Islet of Langerhans (tissue), 1 donor: ENCODE data around the gene RPLP2.

ENCODE experiments used
- FAIRE-seq: peaks from one replicate; lab custom pipeline; 2011; peaks lifted over from hg19 to GRCh38; lab: Jason Lieb, UNC

RPLP2 gene

DNA sequence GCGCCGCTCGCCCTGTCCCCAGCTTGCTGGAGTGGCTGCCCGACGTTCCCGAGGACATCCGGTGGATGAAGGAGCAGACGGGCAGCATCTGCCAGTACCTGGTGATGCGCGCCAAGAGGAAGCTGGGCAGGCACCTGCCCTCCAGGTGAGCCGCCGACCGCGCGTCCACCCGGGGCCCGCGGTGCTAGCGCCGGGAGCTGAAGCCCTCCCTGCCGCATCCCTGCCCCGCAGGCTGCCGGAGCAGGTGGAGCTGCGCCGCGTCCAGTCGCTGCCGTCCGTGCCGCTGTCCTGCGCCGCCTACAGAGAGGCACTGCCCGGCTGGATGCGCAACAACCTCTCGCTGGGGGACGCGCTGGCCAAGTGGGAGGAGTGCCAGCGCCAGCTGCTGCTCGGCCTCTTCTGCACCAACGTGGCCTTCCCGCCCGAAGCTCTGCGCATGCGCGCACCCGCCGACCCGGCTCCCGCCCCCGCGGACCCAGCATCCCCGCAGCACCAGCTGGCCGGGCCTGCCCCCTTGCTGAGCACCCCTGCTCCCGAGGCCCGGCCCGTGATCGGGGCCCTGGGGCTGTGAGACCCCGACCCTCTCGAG lies 14.6 kb downstream of the RPLP2 start:
- FAIRE-seq: no peak

DNA sequence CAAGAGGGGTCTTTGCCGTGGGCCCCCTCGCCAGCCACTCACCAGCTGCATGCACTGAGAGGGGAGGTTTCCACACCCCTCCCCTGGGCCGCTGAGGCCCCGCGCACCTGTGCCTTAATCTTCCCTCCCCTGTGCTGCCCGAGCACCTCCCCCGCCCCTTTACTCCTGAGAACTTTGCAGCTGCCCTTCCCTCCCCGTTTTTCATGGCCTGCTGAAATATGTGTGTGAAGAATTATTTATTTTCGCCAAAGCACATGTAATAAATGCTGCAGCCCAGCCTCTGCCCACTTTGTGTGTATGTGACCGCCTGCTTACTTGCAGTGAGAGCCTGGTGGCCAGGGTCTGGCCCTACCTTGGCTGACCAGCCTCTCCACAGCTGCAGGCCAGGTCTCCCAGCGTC lies 15.2 kb downstream of the RPLP2 start:
- FAIRE-seq: no peak

DNA sequence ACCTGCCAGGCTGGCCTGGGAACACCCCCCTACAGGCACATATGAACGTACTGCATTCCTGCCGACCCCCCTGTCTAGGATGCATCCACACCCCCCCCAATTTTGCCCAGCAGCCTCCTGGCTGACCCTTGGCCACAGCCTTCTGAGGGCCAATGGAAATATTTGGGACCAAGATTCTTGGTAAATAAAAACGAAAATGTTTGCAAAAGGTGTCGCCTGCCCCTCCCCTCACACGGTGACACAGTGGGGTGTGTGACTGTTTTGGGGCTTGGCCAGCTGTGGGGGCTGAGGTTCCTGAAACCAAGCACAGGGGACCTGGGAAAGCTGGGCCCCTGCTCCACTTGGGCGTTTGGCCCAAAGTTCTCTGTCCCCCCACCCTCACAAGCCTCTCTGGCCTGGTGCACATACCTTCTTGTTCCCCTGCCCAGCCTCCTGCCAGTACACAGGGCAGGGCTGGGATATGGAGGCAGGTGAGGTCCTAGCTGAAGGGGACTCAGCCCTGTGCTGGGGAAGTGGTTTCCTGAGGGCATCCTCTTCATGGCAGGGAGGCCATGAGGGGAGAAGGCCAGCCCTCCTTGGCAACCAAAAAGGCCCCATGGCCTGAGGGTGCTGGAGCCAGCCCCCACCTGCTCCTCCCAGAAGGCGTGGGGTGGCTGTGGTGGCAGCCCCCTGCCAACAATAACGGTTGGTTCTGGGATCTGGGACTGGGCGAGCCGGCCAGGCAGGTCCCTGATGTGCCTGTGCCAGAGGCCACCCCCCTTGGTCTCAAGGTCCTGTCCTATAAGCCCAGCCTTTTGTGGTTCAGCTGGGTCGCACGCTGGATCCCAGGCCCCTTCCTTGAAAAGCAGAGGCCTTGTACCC lies 15.8 kb downstream of the RPLP2 start:
- FAIRE-seq: no peak

DNA sequence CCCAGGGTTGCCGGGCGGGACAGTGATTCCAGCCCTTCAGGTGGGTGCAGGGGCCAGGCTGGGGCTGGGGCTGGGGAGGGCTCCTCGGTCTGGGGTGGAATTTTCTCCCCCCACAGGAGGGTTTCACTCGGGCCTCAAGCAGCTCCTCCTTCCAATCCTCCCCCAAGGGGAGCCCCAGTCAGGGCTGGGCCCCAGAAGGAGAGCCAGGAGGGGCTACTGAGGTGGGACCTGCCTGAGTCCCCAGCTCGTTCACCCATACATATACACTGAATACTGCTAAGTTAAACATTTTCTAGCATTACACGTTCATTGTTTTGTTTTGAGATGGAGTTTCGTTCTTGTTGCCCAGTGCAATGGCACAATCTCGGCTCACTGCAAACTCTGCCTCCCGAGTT lies 16.5 kb downstream of the RPLP2 start:
- no peak for FAIRE-seq

DNA sequence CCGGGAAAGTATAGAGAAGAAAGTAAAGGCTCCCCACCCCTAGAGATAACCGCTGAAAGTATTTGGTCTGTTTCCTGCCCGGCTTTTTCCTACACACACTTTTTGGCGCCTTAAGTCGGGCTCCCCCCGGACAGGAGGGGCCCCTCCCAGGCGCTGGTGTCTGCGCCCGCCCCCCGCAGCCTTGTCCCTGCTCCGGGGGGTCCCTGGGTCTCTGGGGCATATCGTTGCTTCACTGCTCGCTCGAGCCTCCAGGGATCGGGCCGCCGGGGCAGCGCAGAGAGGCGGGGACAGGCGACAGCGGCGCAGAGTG lies 17.0 kb downstream of the RPLP2 start:
- FAIRE-seq: no peak

DNA sequence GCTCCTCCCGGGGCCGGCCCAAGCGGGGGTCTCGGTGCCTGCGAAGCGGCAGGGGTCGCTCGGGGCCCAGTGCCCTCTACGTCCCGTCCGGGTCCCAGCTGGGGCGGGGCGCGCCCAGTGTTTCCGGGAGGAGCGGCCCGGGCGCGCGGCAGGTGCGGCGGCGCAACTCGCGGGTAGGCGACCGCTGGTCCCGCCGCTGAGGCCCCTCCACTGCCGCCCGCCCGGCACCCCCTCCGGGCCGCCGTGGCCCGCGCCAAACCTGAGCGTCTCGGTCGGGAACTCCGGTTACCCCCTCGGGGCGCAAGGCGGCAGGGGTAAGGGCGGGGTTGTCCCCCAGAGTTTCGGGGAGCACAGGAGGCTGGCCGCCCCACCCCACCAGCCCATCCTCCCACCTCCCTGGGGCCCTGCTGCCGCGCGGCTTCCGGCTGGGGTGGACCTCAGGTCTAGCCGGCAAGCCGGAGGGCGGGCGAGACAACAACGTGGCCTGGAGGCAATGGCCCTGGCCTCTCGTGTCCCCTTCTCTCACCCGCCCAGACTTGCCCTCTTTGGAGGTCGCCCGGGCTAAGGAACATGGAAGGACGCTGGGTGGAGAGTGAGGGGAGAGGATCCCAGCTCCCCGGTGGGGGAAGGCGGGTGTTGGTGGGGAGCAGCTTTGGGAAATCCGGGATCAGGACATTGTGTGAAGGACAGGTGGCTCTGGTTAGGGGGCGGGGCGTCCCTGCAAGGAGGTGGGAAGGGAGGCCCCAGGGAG lies 17.6 kb downstream of the RPLP2 start:
- FAIRE-seq: no peak

DNA sequence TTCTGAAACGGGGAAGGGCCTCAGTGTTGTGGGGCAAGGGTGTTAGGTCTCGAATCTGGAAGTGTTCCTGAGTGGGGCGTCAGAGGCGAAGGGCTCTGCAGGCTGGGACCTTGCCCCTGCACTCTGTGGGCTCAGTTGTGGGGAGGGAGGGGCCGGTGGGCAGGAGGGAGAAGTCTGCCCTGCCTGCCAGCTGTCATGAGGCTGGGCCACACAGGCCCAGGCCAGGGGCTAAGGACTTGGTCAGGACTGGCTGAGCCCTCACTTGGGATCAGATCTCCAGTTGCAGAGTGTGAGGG lies 18.1 kb downstream of the RPLP2 start, which contains the start of gene CRACR2B:
TSS of gene CRACR2B (plus strand) at position 23 of the 296 bp plus-strand sequence. CDS start 689 bp downstream, outside the sequence.
- FAIRE-seq: no peak

DNA sequence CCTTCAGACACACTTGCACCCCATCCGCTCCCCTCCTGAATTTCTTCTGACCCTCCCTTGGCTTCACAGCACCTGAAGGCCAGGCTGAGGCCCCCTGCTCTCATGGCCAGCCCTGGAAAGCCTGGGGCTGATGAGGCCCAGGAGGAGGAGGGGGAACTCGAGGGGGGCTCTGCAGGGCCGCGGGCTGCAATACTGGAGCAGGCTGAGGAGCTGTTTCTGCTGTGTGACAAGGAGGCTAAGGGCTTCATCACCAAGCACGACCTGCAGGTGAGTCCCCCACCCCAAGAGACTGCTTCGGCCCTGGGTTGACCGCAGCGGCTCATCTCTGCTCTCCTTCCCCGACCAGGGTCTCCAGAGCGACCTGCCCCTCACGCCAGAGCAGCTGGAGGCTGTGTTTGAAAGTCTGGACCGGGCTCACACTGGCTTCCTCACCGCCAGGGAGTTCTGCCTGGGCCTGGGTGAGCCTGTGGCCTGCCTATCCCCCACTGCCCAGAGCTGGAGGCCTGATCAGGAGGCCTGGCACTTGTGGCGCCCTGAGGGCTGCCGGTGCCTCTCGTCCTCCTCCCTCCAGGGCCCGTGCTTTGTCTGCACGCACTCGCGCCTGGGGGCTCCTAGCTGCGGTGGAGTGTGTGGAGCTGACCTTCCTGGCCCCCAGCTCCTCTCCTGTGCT lies 18.9 kb downstream of the RPLP2 start:
- no peak for FAIRE-seq

DNA sequence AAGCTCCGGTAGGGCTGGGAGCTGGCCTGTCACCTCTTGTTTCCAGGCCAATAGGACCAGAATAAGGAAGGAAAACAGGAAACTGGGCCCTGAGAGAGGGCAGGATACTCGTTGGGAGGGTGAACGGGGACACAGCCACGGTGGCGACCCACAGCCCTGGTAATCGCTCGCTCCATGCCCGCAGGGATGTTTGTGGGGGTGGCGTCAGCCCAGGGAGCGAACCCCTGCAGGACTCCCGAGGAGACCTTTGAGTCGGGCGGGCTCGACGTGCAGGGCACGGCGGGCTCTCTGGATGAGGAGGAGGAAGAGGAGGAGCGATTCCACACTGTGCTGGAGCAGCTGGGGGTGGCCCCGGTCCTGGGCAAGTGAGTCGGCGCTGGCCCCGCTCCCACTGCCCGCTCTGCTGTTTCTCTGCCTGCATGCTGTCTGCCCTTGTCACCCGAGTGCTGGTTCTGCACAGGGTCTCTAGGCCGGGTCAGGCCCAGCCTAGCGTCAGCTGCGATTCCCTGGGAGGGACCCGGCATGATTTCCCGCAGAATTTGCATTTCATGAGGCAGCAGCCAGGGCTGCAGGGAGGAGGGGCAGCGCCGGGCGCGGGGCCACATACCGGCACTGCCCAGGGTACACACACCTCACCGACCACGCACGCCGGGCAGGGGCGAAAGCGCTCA lies 19.5 kb downstream of the RPLP2 start:
- no peak for FAIRE-seq

DNA sequence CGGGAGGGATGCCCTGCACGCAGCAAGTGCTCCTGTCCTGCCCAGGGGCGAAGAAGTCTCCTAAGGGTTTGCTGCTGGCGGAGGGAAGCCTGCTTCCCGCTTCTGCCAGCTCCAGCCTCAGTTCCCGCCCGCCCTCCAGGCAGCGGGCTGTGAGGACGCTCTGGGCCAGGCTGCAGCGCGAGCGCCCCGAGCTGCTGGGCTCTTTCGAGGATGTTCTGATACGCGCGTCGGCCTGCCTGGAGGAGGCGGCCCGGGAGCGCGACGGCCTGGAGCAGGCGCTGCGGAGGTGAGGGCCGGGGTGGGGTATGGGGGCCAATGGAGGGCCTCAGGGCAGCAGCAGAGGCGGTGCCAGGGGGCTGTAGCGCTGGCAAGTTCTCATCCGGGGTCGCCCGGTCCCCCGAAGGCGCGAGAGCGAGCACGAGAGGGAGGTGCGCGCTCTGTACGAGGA lies 20.1 kb downstream of the RPLP2 start:
- FAIRE-seq: no peak

DNA sequence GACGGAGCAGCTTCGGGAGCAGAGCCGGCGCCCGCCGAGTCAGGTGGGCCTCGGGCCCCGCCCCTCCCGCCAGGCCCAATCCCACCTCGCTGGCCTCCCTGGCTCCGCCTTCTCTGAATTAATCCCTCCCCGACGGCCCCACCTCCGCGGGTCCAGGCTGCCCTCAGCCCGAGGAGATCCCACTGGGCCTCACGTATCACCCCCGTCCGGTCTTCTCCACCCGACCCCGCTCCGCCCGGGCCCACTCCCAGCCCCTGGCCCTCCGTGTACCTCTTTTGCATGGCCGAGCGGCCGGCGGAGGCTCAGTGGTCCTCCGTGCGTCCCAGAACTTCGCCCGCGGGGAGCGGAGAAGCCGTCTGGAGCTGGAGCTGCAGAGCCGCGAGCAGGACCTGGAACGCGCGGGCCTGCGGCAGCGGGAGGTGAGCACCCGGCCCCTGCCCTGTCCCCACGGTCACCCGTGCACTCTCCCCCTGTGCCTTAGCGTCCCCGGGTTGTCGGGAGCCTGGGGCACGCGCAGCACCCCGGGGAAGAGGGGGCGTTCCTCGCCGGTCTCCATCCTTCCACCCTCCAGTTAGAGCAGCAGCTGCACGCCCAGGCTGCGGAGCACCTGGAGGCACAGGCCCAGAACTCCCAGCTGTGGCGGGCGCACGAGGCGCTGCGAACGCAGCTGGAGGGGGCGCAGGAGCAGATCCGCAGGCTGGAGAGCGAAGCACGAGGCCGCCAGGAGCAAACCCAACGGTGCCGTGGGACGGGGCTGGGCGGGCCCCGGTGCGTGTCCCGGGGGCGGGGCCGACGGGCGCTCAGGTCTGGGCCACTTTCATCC lies 20.7 kb downstream of the RPLP2 start:
- FAIRE-seq: no peak

DNA sequence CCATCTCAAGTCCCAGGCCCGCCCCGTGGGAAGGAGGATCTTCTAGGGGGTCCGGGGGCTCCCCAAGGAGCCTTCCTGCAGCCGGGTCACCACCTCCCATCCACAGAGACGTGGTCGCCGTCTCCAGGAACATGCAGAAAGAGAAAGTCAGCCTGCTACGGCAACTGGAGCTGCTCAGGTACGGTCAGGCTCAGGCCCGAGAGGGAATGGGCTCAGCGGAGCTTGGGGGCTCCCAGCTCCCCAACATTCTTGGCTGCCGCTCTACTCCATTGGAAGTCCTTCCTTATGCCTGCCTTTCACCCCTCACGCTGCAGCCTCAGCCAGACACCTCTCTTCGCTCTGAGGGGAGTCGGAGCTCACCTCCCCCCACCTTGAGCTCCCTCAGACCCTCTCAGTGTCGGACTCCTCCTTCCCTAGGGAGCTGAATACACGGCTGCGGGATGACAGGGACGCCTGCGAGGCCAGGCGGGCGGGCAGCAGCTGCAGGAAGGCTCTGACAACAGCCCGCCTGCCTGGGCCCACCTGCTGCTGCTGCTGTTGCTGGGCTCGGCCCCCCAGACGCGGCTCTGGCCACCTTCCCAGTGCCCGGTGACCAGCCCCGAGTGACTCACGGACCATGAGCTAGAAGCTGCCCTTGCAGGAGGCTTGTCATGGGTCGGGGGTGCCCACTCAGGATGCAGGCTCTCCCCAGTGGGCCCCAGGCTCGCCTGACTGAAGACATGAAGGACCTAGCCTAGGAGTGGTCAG lies 21.5 kb downstream of the RPLP2 start:
- no peak for FAIRE-seq

DNA sequence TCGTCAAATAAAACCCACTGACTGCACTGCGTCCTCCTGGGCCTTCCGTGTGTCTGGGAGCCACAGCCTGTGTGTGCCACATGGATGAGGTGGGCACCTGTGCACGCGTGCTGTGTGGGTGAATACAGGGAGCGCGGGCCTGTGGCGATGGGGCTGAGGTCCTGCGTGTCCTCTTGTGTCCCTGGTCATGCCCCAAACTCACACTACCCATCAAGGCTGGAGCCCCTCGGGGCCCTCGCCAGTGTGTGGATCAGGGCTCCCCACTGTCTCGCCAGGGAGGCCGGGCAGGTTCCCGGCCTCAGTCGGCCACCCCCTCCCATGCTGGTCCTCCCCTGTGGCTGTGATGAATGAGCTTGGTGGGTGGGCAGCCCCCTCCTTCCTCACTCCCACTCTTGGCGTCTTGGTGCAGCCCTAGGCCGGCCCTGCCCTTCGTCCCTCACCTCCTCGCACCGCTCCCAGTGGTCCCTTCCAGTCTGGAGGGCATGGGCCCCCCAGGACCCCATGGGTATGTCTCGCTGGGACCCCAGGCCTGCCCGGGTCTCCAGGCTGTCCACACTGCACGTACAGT lies 22.3 kb downstream of the RPLP2 start:
- no peak for FAIRE-seq

DNA sequence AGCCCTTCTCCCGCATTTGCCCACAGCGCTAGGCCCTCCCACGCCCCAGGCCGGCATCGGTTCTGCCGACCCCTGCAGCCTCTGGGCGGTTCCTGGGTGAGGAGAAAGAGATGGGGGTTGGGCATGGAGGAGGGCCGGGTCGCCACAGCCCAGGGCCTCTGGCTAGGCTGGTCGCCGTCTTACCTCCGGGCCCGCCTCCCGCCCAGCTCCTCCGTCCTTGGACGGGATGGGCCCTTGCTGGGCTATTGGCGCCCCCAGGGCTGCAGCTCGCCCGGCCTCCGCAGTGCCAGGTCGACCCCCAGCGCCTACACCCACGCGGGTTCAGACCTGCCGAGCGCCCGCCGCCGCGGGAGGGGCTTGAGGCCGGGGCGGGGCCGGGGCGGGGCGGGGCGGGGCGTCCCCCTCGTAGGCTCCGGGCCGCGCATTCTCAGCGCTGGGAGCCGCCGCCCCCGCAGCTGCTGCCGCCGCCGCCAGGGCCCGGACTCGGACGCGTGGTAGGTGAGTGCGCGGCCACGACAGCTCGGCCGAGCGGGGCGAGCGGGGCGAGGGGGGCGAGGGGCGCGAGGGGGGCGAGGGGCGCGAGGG lies 22.9 kb downstream of the RPLP2 start, which contains the start of gene CD151:
TSS of gene CD151 (plus strand) at position 424 of the 585 bp plus-strand sequence. CDS start 3,118 bp downstream, outside the sequence.
- FAIRE-seq: no peak

DNA sequence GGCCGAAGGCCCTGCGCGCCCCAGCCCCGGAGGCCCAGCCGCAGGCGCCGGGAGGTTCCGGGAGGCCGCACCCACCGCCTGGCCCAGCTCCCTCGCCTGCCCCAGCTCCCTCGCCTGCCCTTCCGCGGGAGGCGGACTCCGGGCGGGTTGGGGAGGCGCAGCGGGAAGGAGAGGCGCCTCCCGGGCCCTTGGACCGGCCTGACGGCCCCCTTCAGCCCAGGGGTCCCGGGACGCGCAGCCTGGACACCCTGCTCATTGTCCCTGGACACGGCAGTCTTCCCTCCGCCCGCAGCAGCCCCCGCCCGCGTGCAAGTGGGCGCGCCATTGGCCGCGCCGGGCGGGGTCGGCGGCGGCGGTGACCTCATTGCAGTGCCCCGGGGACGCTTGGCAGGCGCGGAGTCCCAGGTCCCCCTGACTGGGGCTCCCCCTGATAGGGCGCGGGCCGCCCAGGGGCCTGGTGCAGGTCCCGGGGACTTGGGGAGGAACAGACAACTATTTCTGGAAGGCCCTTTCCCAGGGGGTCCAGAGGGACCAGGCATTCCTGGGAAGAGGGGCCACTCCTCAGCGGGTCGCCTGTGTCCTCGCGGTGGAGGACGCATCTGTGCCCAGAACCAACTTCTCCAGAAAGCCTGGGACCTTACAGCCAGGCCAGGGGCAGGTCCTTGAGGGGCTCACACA lies 23.5 kb downstream of the RPLP2 start:
- no peak for FAIRE-seq

DNA sequence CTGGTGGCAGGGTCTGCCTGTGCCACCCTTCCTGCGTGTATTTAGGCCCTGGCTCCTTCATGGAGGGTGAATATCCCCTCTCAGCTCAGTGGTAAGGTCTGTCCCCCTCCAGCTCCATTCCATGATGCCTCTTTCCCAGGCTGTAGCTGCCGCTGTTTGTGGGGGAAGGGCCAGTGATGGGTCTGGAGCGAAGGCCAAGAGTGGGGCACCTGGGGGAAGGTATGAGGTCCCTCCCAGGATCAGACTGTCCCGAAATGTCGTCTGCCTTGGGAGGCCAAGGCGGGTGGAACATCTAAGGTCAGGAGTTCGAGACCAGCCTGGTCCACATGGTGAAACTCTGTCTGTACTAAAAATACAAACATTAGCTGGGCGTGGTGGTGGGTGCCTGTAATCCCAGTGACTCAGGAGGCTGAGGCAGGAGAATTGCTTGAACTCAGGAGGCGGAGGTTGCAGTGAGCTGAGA lies 24.1 kb downstream of the RPLP2 start:
- no peak for FAIRE-seq

DNA sequence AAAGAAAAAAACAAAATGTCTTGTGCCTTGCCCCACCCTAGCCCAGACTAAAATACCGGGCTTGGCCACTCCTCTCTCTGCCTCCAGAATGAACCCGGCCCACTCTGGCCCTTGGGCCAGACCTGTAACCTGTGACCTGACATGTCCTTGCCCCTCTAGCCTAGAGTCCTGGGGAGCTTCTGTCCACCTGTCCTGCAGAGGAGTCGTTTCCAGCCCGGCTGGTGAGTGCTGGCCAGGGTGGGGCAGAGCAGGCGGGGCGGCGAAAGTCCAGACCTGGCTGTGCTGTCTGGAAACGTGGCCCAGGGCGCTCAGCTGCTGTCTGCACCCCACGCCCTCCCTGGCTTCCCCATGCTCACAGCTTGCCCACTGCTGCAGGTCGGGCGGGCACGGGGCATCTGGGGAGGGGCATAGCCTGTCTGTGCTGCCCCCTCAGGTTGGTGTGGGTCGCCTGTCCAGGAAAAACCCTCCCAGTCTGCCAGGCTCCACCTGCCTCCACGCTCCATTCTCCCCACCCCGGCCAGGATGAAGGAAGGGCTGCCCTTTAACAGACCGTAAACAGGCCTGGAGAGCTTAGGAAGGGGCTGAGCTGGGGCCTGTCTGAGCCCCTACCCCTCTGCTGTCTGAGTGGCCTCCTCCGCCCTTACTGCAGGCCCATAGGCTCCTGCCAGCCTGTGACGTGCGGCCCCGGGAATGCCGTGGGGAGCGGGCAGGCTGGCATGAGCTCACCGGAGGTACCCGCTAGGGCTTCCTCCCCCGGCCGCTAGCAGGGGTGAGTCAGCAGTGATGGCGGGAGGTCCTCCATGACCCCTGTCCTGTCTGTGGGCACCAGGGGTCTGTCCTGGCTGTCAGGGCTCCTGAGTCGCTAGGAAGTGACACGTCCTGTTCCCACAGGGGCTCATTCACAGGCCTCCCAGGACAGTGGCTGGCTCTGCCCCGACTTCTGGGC lies 24.9 kb downstream of the RPLP2 start:
- no peak for FAIRE-seq

DNA sequence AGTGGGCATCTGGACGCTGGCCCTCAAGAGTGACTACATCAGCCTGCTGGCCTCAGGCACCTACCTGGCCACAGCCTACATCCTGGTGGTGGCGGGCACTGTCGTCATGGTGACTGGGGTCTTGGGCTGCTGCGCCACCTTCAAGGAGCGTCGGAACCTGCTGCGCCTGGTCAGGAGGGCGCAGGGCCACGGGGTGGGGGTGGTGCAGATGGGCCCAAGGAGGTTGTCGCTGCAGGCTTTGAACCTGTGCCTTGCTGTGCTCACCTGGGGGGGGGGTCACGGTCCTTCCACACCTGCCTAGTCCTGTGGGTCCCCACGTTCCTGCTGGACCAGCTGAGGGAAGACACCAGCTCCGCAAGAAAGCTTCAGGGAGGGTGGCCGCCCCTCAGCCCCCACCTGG lies 26.5 kb downstream of the RPLP2 start:
- no peak for FAIRE-seq
